Thymus (tissue), 11 donors: ENCODE results near the gene NCCRP1. TPM values are rescaled to one million over a fixed set of nuclear protein-coding genes. Genes with fewer than 3 reads are reported as not detected.

Experiments used
- DNase-seq, 9 donors: peaks; one replicate each; pipeline ENCODE4 v3.0.0-alpha.2; 2013; ENCODE audit warnings: low spot score in 9 of 9, low read depth in 6 of 9, missing footprints in 1 of 9
- H3K27ac ChIP-seq, 2 donors: one replicate each; pipeline ENCODE4 v1.5.1; 2013; ENCODE audit warnings: control low read depth in 1 of 2, low read depth in 1 of 2, low read length in 1 of 2, mild to moderate bottlenecking in 1 of 2, moderate library complexity in 1 of 2
- H3K27me3 ChIP-seq, 2 donors: one replicate each; pipeline ENCODE4 v1.5.1; 2013; ENCODE audit warnings: low read length in 1 of 2; ENCODE audit not compliant: control insufficient read depth in 2 of 2, insufficient read depth in 1 of 2
- H3K36me3 ChIP-seq, 2 donors: one replicate each; pipeline ENCODE4 v1.5.1; 2013; ENCODE audit warnings: low read length in 1 of 2, mild to moderate bottlenecking in 1 of 2, moderate library complexity in 1 of 2; ENCODE audit not compliant: control insufficient read depth in 2 of 2, insufficient read depth in 2 of 2
- H3K4me1 ChIP-seq, 2 donors: one replicate each; pipeline ENCODE4 v1.5.1; 2013; ENCODE audit warnings: low read length in 2 of 2; ENCODE audit not compliant: control insufficient read depth in 2 of 2, insufficient read depth in 2 of 2
- H3K4me3 ChIP-seq, 2 donors: one replicate each; pipeline ENCODE4 v1.5.1; 2013; ENCODE audit warnings: low read length in 2 of 2, control low read depth in 1 of 2, mild to moderate bottlenecking in 1 of 2
- H3K9me3 ChIP-seq, 2 donors: one replicate each; pipeline ENCODE4 v1.5.1; 2013; ENCODE audit warnings: low read length in 1 of 2, mild to moderate bottlenecking in 1 of 2; ENCODE audit not compliant: control insufficient read depth in 2 of 2, insufficient read depth in 1 of 2
- WGBS: extraction: QIAGEN DNeasy Blood & Tissue Kit; methylation state at CpG from one replicate; pipeline ENCODE4 v1.1.7; 2013; 5-methylcytosine and 5-hydroxymethylcytosine counted together
- polyA plus RNA-seq: library from polyadenylated mRNA; stranded (reverse); fragments of 200-250 nt; gene quantifications from one replicate; pipeline ENCODE4 v1.2.3, GENCODE V29; 2013
- total RNA-seq: library from RNA; stranded (reverse); fragments of 120-200 nt; gene quantifications from one replicate; pipeline ENCODE4 v1.2.4, GENCODE V29; 2013
- donor health status: healthy.

Gene NCCRP1
- total and polyA plus RNA-seq, 2 donors: 2.1 to 13.2 TPM

- no peaks in the 10 kb centered on the region for H3K4me1 ChIP-seq
- no peak overlapping the region for H3K27ac ChIP-seq
- H3K36me3 ChIP-seq: no peaks in the 10 kb centered on the region
- no peak for DNase-seq
- no peak overlapping the region for H3K4me3 ChIP-seq
- H3K27me3 ChIP-seq: peaks cover 0 to 4% of the 10 kb centered on the region in 2 donors
- WGBS: 98% methylated on average over 8 of the region's 8 CpGs
- H3K9me3 ChIP-seq: no peaks in the 10 kb centered on the region
These were observed 10.4 kb upstream of the NCCRP1 start for GRCh38 chr19:39186391-39186790.

- WGBS: 71% methylated on average over 8 of the region's 8 CpGs
- Histone ChIP-seq H3K27me3 (peaks cover 0 to 10% of the 10 kb centered on the region in 2 donors), H3K27ac (no peak overlapping the region), H3K4me1 (no peaks in the 10 kb centered on the region), H3K9me3 (no peaks in the 10 kb centered on the region), H3K36me3 (no peaks in the 10 kb centered on the region), H3K4me3 (no peak overlapping the region)
- DNase-seq: no peak
These were observed 9.2 kb upstream of the NCCRP1 start for GRCh38 chr19:39187552-39187943.

GRCh38 chr19:39188960-39189359, 7.8 kb upstream of the NCCRP1 start:
- no peak overlapping the region for H3K4me3 ChIP-seq
- no peak overlapping the region for H3K27ac ChIP-seq
- H3K27me3 ChIP-seq: peaks cover 0 to 17% of the 10 kb centered on the region in 2 donors
- 85% methylated on average over 6 of the region's 6 CpGs for WGBS
- DNase-seq: no peak
- H3K4me1 ChIP-seq: no peaks in the 10 kb centered on the region
- H3K9me3 ChIP-seq: no peaks in the 10 kb centered on the region
- no peaks in the 10 kb centered on the region for H3K36me3 ChIP-seq

GRCh38 chr19:39190768-39191167, 6.0 kb upstream of the NCCRP1 start:
- Histone ChIP-seq H3K4me1 (no peaks in the 10 kb centered on the region), H3K9me3 (no peaks in the 10 kb centered on the region), H3K27ac (no peak overlapping the region), H3K4me3 (no peak overlapping the region), H3K27me3 (peaks cover 0 to 32% of the 10 kb centered on the region in 2 donors), H3K36me3 (no peaks in the 10 kb centered on the region)
- no peak for DNase-seq
- 87% methylated on average over 11 of the region's 11 CpGs for WGBS

GRCh38 chr19:39192846-39193245, 3.9 kb upstream of the NCCRP1 start:
- H3K4me3 ChIP-seq: no peak overlapping the region
- H3K9me3 ChIP-seq: no peaks in the 10 kb centered on the region
- H3K27ac ChIP-seq: no peak overlapping the region
- peaks cover 13 to 53% of the 10 kb centered on the region in 2 donors for H3K27me3 ChIP-seq
- H3K4me1 ChIP-seq: peaks cover 0 to 5% of the 10 kb centered on the region in 2 donors
- no peak for DNase-seq
- no peaks in the 10 kb centered on the region for H3K36me3 ChIP-seq
- WGBS: 84% methylated on average over 2 of the region's 2 CpGs

GRCh38 chr19:39193803-39194202, 3.0 kb upstream of the NCCRP1 start:
- no peak for DNase-seq
- Histone ChIP-seq H3K36me3 (no peaks in the 10 kb centered on the region), H3K27me3 (peaks cover 19 to 62% of the 10 kb centered on the region in 2 donors), H3K27ac (no peak overlapping the region), H3K9me3 (no peaks in the 10 kb centered on the region), H3K4me1 (peaks cover 0 to 5% of the 10 kb centered on the region in 2 donors), H3K4me3 (no peak overlapping the region)
- WGBS: 82% methylated on average over 8 of the region's 8 CpGs

GRCh38 chr19:39194832-39195542, 1.8 kb upstream of the NCCRP1 start:
- WGBS: 61% methylated on average over 9 of the region's 9 CpGs
- no peak overlapping the region for H3K27ac ChIP-seq

GRCh38 chr19:39195755-39196154, 1.0 kb upstream of the NCCRP1 start:
- Histone ChIP-seq H3K4me3 (no peak overlapping the region), H3K27ac (no peak overlapping the region), H3K27me3 (peaks cover 25 to 81% of the 10 kb centered on the region in 2 donors), H3K4me1 (peaks cover 0 to 5% of the 10 kb centered on the region in 2 donors), H3K36me3 (no peaks in the 10 kb centered on the region), H3K9me3 (no peaks in the 10 kb centered on the region)
- DNase-seq: no peak
- WGBS: 35% methylated on average over 9 of the region's 9 CpGs

More at GRCh38 chr19:39194832-39195542, 1.8 kb upstream of the NCCRP1 start:
- peaks cover 0 to 5% of the 10 kb centered on the region in 2 donors for H3K4me1 ChIP-seq
- H3K36me3 ChIP-seq: no peaks in the 10 kb centered on the region
- no peak overlapping the region for H3K4me3 ChIP-seq
- H3K27me3 ChIP-seq: peaks cover 23 to 73% of the 10 kb centered on the region in 2 donors
- H3K9me3 ChIP-seq: no peaks in the 10 kb centered on the region
- no peak for DNase-seq

- Histone ChIP-seq H3K4me1 (peaks cover 0 to 5% of the 10 kb centered on the region in 2 donors), H3K4me3 (no peak overlapping the region), H3K36me3 (no peaks in the 10 kb centered on the region), H3K9me3 (no peaks in the 10 kb centered on the region), H3K27me3 (peaks cover 25 to 82% of the 10 kb centered on the region in 2 donors), H3K27ac (no peak overlapping the region)
- DNase-seq: no peak
- WGBS: 28% methylated on average over 7 of the region's 7 CpGs
These were observed 444 bp upstream of the NCCRP1 start for GRCh38 chr19:39196320-39196719.
